B cell (primary cell): ENCODE measurements around the gene STH.

Experiments
- EZH2 ChIP-seq: IDR thresholded peaks from 2 replicates; pipeline ENCODE4 v1.6.1; 2012; ENCODE audit warnings: borderline replicate concordance, low read depth, mild to moderate bottlenecking, moderate library complexity, low read length; ENCODE audit not compliant: insufficient read depth, poor library complexity, severe bottlenecking
- TF ChIP-seq, protein P1 (sequence below): fragments of 200-600 bp; IDR thresholded peaks from one replicate; pipeline ENCODE4 v1.8.0; 2022; ENCODE audit warnings: antibody characterized with exemption, mild to moderate bottlenecking

DNA sequence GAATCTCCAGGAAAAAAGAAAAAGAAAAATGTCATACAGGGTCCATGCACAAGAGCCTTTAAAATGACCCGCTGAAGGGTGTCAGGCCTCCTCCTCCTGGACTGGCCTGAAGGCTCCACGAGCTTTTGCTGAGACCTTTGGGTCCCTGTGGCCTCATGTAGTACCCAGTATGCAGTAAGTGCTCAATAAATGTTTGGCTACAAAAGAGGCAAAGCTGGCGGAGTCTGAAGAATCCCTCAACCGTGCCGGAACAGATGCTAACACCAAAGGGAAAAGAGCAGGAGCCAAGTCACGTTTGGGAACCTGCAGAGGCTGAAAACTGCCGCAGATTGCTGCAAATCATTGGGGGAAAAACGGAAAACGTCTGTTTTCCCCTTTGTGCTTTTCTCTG is 845 bp downstream of the STH start:
- TF ChIP-seq, protein P1, sequence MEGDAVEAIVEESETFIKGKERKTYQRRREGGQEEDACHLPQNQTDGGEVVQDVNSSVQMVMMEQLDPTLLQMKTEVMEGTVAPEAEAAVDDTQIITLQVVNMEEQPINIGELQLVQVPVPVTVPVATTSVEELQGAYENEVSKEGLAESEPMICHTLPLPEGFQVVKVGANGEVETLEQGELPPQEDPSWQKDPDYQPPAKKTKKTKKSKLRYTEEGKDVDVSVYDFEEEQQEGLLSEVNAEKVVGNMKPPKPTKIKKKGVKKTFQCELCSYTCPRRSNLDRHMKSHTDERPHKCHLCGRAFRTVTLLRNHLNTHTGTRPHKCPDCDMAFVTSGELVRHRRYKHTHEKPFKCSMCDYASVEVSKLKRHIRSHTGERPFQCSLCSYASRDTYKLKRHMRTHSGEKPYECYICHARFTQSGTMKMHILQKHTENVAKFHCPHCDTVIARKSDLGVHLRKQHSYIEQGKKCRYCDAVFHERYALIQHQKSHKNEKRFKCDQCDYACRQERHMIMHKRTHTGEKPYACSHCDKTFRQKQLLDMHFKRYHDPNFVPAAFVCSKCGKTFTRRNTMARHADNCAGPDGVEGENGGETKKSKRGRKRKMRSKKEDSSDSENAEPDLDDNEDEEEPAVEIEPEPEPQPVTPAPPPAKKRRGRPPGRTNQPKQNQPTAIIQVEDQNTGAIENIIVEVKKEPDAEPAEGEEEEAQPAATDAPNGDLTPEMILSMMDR, result no peak
- TF ChIP-seq EZH2, result no peak
